ENCODE data around the gene ABHD11.

ABHD11 gene

DNA sequence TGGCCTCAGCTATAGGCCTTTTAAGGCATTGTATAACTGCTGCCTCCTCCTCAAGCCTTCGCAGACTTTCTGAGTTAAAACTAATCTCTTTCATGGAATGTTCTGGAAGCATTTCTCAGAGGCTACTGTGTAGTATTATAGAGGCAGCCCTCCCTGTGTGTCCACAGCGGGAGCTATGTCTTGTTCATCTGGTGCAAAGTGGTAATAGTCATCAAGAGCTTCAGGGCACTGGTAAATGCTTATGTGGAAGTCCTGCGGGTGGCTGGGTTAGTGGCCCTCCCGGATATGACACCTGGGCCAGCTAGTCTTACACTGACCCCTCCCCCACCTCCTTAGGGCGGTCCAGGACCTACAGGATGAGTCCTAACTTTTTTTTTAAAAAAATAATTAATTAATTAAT, 2.2 kb upstream of the ABHD11 start:
- no peak for TF ChIP-seq POLR2A (IDR thresholded peaks at IDR 0.05; ENCODE audit: low read depth, low read length)
- no peak for TF ChIP-seq TAF1 (IDR thresholded peaks at IDR 0.05; ENCODE audit: borderline replicate concordance, low read depth, low read length)
- FAIRE-seq, result no peak
- DNase-seq (ENCODE audit: insufficient read length), result no peak

DNA sequence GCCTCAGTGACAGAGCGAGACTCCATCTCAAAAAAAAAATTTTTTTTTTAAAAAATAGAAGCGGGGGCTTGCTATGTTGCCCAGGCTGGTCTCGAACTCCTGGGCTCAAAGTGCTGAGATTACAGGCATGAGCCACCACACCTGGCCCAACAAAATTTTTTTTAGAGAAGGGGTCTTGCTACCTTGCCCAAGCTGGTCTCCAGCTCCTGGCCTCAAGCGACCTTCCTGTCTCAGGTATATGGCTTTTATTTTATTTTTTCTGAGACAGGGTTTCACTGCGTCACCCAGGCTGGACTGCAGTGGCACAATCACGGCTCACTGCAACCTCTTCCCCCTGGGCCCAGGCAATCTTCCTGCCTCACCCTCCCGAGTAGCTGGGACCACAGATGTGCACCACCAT, 1.6 kb upstream of the ABHD11 start:
- TF ChIP-seq POLR2AphosphoS5 (IDR thresholded peaks at IDR 0.05; ENCODE audit: low read depth, low read length), result no peak
- no peak for TF ChIP-seq TAF1 (IDR thresholded peaks at IDR 0.05; ENCODE audit: borderline replicate concordance, low read depth, low read length)
- no peak for TF ChIP-seq POLR2A (IDR thresholded peaks at IDR 0.05; ENCODE audit: low read depth, low read length)
- FAIRE-seq (no peak), DNase-seq (ENCODE audit: insufficient read length) (no peak)

- DNase-seq (ENCODE audit: insufficient read length) (no peak), FAIRE-seq (no peak)
Observed at GRCh38 chr7:73739387-73739767, 775 bp upstream of the ABHD11 start.

DNA sequence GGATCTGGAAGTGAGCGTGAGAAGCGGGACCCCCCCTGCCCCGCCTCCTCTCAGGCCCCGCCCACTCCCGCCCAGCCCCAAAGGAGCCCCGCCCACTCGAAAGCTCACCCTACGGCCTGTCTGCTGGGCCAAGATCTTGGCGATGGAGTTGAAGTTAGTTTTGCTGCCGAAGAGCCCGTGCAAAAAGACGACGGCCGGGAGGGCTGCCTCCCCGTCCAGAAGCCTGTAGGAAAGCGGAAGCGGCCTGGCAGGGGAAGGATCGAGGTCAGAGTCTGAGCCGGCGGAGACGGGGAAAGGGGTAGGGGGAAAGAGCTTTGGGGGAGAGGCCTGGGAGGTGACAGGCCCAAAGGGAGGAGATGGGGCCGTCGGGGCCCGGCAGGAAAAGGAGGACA, 386 bp downstream of the ABHD11 start:
- TF ChIP-seq POLR2A (IDR thresholded peaks at IDR 0.05; ENCODE audit: low read depth, low read length) (no peak), TAF1 (IDR thresholded peaks at IDR 0.05; ENCODE audit: borderline replicate concordance, low read depth, low read length) (no peak), POLR2AphosphoS5 (IDR thresholded peaks at IDR 0.05; ENCODE audit: low read depth, low read length) (no peak)
- FAIRE-seq (peak; percentile 42), DNase-seq (ENCODE audit: insufficient read length) (peak; percentile 75)

More at GRCh38 chr7:73739387-73739767, 775 bp upstream of the ABHD11 start:
- TF ChIP-seq TAF1 (IDR thresholded peaks at IDR 0.05; ENCODE audit: borderline replicate concordance, low read depth, low read length), result no peak
- TF ChIP-seq POLR2AphosphoS5 (IDR thresholded peaks at IDR 0.05; ENCODE audit: low read depth, low read length), result no peak
- TF ChIP-seq POLR2A (IDR thresholded peaks at IDR 0.05; ENCODE audit: low read depth, low read length), result no peak

DNA sequence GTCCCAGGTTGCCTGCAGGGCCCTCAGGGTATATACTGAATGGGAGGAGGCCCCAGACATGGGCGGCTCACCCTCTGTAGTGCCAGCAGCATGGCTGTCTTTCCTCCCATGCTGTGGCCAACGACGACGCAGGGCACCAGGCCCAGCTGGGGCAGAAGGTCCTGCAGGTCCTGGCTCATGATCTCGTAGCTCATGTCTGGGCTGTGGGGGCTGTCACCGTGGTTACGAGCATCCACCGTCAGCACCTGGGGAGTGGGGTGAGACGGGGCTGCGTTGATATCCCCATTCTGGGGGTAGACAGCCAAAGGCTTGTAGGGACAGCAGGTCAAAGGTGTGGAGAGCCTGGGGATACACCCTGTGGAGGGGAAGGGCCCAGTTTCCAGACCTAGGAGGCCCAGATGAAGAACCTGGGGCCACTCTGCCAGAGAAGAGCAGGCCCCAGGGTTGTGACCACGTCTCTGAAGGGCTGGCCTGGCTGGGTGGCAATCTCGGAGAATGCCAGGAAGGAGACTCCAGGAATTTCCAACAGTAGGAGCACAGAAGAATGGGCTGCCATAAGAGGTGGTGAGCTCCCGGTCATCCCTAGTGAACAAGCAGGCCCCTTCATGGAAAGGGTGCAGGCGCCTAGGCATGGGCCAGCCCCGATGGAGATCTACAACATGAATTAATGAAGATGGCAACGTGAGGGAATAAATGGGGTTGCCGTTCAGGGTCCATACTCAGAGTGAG, 947 bp downstream of the ABHD11 start:
- FAIRE-seq, result no peak
- TF ChIP-seq TAF1 (IDR thresholded peaks at IDR 0.05; ENCODE audit: borderline replicate concordance, low read depth, low read length) (no peak), POLR2AphosphoS5 (IDR thresholded peaks at IDR 0.05; ENCODE audit: low read depth, low read length) (no peak), POLR2A (IDR thresholded peaks at IDR 0.05; ENCODE audit: low read depth, low read length) (no peak)
- no peak for DNase-seq (ENCODE audit: insufficient read length)

GRCh38 chr7:73736885-73737284, 1.7 kb downstream of the ABHD11 start:
- DNase-seq (ENCODE audit: insufficient read length) (no peak), FAIRE-seq (no peak)
- TF ChIP-seq TAF1 (IDR thresholded peaks at IDR 0.05; ENCODE audit: borderline replicate concordance, low read depth, low read length) (no peak), POLR2A (IDR thresholded peaks at IDR 0.05; ENCODE audit: low read depth, low read length) (peak; percentile 35; the same call in 1 of the 2 replicates), POLR2AphosphoS5 (IDR thresholded peaks at IDR 0.05; ENCODE audit: low read depth, low read length) (no peak)

- no peak for FAIRE-seq
- no peak for DNase-seq (ENCODE audit: insufficient read length)
- TF ChIP-seq TAF1 (IDR thresholded peaks at IDR 0.05; ENCODE audit: borderline replicate concordance, low read depth, low read length), result no peak
- TF ChIP-seq POLR2AphosphoS5 (IDR thresholded peaks at IDR 0.05; ENCODE audit: low read depth, low read length), result 0 out of 2 replicates have a peak, but pooled peaks have one; percentile 38
Observed at GRCh38 chr7:73735528-73735905, 3.1 kb downstream of the ABHD11 start.

GRCh38 chr7:73734619-73735527, 3.7 kb downstream of the ABHD11 start:
- peak; percentile 93 for FAIRE-seq
- peak; percentile 63 for DNase-seq (ENCODE audit: insufficient read length)
- TF ChIP-seq POLR2AphosphoS5 (IDR thresholded peaks at IDR 0.05; ENCODE audit: low read depth, low read length) (peak; percentile 19; the same call in 1 of the 2 replicates), POLR2A (IDR thresholded peaks at IDR 0.05; ENCODE audit: low read depth, low read length) (peak; percentile 47; the same call in 1 of the 2 replicates), TAF1 (IDR thresholded peaks at IDR 0.05; ENCODE audit: borderline replicate concordance, low read depth, low read length) (no peak)

DNA sequence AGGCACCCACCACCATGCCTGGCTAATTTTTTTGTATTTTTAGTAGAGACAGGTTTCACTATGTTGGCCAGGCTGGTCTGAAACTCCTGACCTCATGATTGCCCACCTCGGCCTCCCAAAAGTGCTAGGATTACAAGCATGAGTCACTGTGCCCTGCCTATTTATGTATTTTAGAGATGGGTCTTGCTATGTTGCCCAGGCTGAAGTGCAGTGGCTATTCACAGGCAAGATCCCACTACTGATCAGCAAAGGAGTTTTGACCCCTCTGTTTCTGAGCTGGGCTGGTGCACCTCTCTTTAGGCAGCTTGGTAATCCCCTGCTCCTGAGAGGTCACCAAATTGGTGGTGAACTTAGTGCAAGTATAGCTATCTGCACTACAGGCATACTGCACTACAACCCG, 6.2 kb downstream of the ABHD11 start:
- DNase-seq (ENCODE audit: insufficient read length) (no peak), FAIRE-seq (no peak)
- TF ChIP-seq POLR2A (IDR thresholded peaks at IDR 0.05; ENCODE audit: low read depth, low read length) (no peak), POLR2AphosphoS5 (IDR thresholded peaks at IDR 0.05; ENCODE audit: low read depth, low read length) (no peak), TAF1 (IDR thresholded peaks at IDR 0.05; ENCODE audit: borderline replicate concordance, low read depth, low read length) (no peak)

GRCh38 chr7:73730485-73730884, 8.1 kb downstream of the ABHD11 start:
- FAIRE-seq (no peak), DNase-seq (ENCODE audit: insufficient read length) (no peak)
- TF ChIP-seq POLR2AphosphoS5 (IDR thresholded peaks at IDR 0.05; ENCODE audit: low read depth, low read length), result no peak
- TF ChIP-seq POLR2A (IDR thresholded peaks at IDR 0.05; ENCODE audit: low read depth, low read length), result no peak
- no peak for TF ChIP-seq TAF1 (IDR thresholded peaks at IDR 0.05; ENCODE audit: borderline replicate concordance, low read depth, low read length)

DNA sequence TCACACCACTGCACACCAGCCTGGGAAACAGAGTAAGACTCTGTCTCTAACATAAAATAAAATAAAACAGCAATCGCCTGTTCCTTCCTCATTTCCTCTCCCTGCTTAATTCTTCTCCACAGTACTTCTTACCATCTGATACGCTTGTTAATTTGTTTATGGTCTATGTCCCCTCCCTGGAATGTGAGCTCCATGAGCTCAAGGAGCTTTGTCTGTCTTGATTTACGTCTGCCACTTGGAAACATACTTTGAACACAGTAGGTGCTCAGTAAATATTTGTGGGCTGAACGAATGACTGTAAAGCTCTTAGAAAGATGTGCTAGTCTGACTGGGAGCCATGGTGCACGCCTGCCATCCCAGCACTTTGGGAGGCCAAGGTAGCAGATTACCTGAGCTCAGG, 10.1 kb downstream of the ABHD11 start:
- TF ChIP-seq TAF1 (IDR thresholded peaks at IDR 0.05; ENCODE audit: borderline replicate concordance, low read depth, low read length), result no peak
- no peak for TF ChIP-seq POLR2A (IDR thresholded peaks at IDR 0.05; ENCODE audit: low read depth, low read length)
- no peak for TF ChIP-seq POLR2AphosphoS5 (IDR thresholded peaks at IDR 0.05; ENCODE audit: low read depth, low read length)
- DNase-seq (ENCODE audit: insufficient read length), result no peak
- FAIRE-seq, result no peak
